Heart right ventricle (tissue), 16 donors: ENCODE results near the gene DAGLA. TPM values are rescaled to one million over a fixed set of nuclear protein-coding genes. Genes with fewer than 3 reads are reported as not detected.

Source experiments
- ATAC-seq, 8 donors: fragments of 200-7000 bp; cut with Tn5 transposase; one replicate each; pipeline ENCODE4 v1.9.1; 2020; ENCODE audit warnings: mild to moderate bottlenecking in 8 of 8, moderate library complexity in 8 of 8, moderate number of reproducible peaks in 1 of 8
- DNase-seq, 2 donors: peaks; one replicate each; pipeline ENCODE4 v3.0.0-alpha.2; 2020
- H3K27ac ChIP-seq, 10 donors: fragments of 200-600 bp; sonication (generic) in 2 of 10; one replicate each; pipeline versions ENCODE4 v1.5.0 to v1.8.0; 2020 to 2022; ENCODE audit warnings: mild to moderate bottlenecking in 3 of 10
- H3K27me3 ChIP-seq, 7 donors: fragments of 200-600 bp; one replicate each; pipeline ENCODE4 v1.8.0; 2021 to 2022; ENCODE audit warnings: mild to moderate bottlenecking in 2 of 7
- H3K36me3 ChIP-seq, 9 donors: fragments of 200-600 bp; sonication (generic) in 1 of 9; one replicate each; pipeline versions ENCODE4 v1.5.0 to v1.8.0; 2020 to 2022; ENCODE audit warnings: mild to moderate bottlenecking in 2 of 9
- H3K4me1 ChIP-seq, 9 donors: fragments of 200-600 bp; sonication (generic) in 1 of 9; one replicate each; pipeline versions ENCODE4 v1.5.0 to v1.8.0; 2020 to 2022; ENCODE audit warnings: mild to moderate bottlenecking in 4 of 9
- H3K4me3 ChIP-seq, 10 donors: fragments of 200-600 bp; sonication (generic) in 2 of 10; one replicate each; pipeline versions ENCODE4 v1.5.0 to v1.8.0; 2020 to 2022; ENCODE audit warnings: mild to moderate bottlenecking in 7 of 10, moderate library complexity in 2 of 10
- H3K9me3 ChIP-seq, 11 donors: fragments of 200-600 bp in 10 of 11; sonication (generic) in 2 of 11; one replicate each; pipeline versions ENCODE4 v1.5.0 to v1.8.0; 2013 to 2022; ENCODE audit warnings: mild to moderate bottlenecking in 2 of 11, control low read depth in 1 of 11, moderate library complexity in 1 of 11
- CTCF ChIP-seq, 9 donors: fragments of 200-600 bp; sonication (generic) in 2 of 9; IDR thresholded peaks; one replicate each; pipeline versions ENCODE4 v1.5.0 to v1.8.0; 2021 to 2022; ENCODE audit warnings: antibody characterized with exemption in 9 of 9, mild to moderate bottlenecking in 5 of 9, moderate library complexity in 1 of 9
- WGBS, 2 donors: extraction: QIAGEN DNeasy Blood & Tissue Kit; methylation state at CpG; one replicate each; pipeline ENCODE4 v1.1.7; 2013; ENCODE audit warnings: inconsistent platforms in 1 of 2; 5-methylcytosine and 5-hydroxymethylcytosine counted together
- intact Hi-C, 10 donors: fragments of 100-400 bp; cut with DNase I; formaldehyde crosslinking; loops; one replicate each; pipeline versions ENCODE4 v1.11.1 to v1.14.2; 2022
- polyA plus RNA-seq, 2 donors: library from polyadenylated mRNA; stranded (reverse); fragments of 200-250 nt; gene quantifications; one replicate each; pipeline ENCODE4 v1.2.3, GENCODE V29; 2013
- total RNA-seq, 10 donors: library from RNA; stranded (reverse); fragmentation: NEBNext Ultra II Directional in 3 of 10; extraction: Animal tissue kit (Norgen Biotek cat#: 25700) in 3 of 10; gene quantifications; one replicate each; pipeline versions ENCODE4 v1.2.1 to v1.2.4, GENCODE V29; 2021 to 2023
- donor health status: Arrhythmogenic right ventricular cardiomyopathy.
- donor health status: ischemic (EF 13 %, LVEDD 7.1; RV severe dilation, severe dysfunction).
- donor health status: healthy with polysubstance abuse.
- donor health status: DM: no; HTN: yes; CAD: no.
- donor health status: DM: no; HTN: no; CAD: no.
- donor health status: ischemic (EF 25% LVEDD 6.9; RV normal size, moderate dysfunction).
- donor health status: ischemic (EF 25% LVEDD 5.7; RV mildly dilated, moderate dysfunction).
- donor health status: healthy.
- donor health status: DM: yes; HTN: yes; CAD: no.
- donor health status: Ischemic cardiomyopathy.
- donor health status: ischemic (EF 35%, LVEDD 5.7; RV mildly dilated, moderate dysfunction).
- donor health status: nonischemic (EF 11% LVEDD 7.7; RV severe dilation, severe dysfunction).
- donor health status: DM: yes; HTN: yes; CAD: no.
- donor health status: PGD.
- donor health status: ischemic (EF 29% LVEDD 5.4; RV normal size, mild dysfunction).
- donor health status: nonischemic (EF 23%, LVEDD 6.1; RV moderate dilation, normal function).

Gene DAGLA
- total and polyA plus RNA-seq, 12 donors, result 1.5 to 5.0 (median 3.2) TPM

- Histone ChIP-seq H3K27ac (no peak overlapping the region), H3K9me3 (no peaks in the 10 kb centered on the region), H3K4me1 (peaks cover 0 to 16% (median 5%) of the 10 kb centered on the region in 9 donors), H3K36me3 (no peaks in the 10 kb centered on the region), H3K4me3 (no peak overlapping the region), H3K27me3 (no peaks in the 10 kb centered on the region)
- intact Hi-C loops, result no loop called here
- DNase-seq (no peak), ATAC-seq (no peak)
- 90% methylated on average over 7 of the region's 7 CpGs for whole genome bisulfite sequencing, 2 donors
- no peak for TF ChIP-seq CTCF (IDR thresholded peaks at IDR 0.05)
Measured at GRCh38 chr11:61710019-61710418, 29.8 kb downstream of the DAGLA start.

- Histone ChIP-seq H3K27ac (peak overlapping the region in 1 of 10 donors; percentile 14), H3K4me3 (no peak overlapping the region), H3K4me1 (peaks cover 0 to 25% (median 6%) of the 10 kb centered on the region in 9 donors), H3K27me3 (no peaks in the 10 kb centered on the region), H3K36me3 (no peaks in the 10 kb centered on the region), H3K9me3 (no peaks in the 10 kb centered on the region)
- ATAC-seq (no peak), DNase-seq (no peak)
- intact Hi-C loops, result no loop called here
- 90 to 95% methylated on average over 14 of the region's 14 CpGs for WGBS, 2 donors
- no peak for TF ChIP-seq CTCF (IDR thresholded peaks at IDR 0.05)
Measured at GRCh38 chr11:61711037-61711436, 30.8 kb downstream of the DAGLA start.

GRCh38 chr11:61711498-61711897 is 31.3 kb downstream of the DAGLA start:
- DNase-seq (no peak), ATAC-seq (no peak)
- Histone ChIP-seq H3K4me1 (peaks cover 0 to 25% (median 6%) of the 10 kb centered on the region in 9 donors), H3K9me3 (no peaks in the 10 kb centered on the region), H3K27ac (peak overlapping the region in 1 of 10 donors; percentile 14), H3K4me3 (no peak overlapping the region), H3K27me3 (no peaks in the 10 kb centered on the region), H3K36me3 (no peaks in the 10 kb centered on the region)
- intact Hi-C loops, result no loop called here
- TF ChIP-seq CTCF (IDR thresholded peaks at IDR 0.05), result no peak
- WGBS, 2 donors, result 80% methylated on average over 6 of the region's 6 CpGs

- 90 to 92% methylated on average over 12 of the region's 12 CpGs for WGBS, 2 donors
- no peak overlapping the region for H3K27ac ChIP-seq
- H3K9me3 ChIP-seq, result no peaks in the 10 kb centered on the region
- peaks cover 0 to 27% (median 2%) of the 10 kb centered on the region in 9 donors for H3K4me1 ChIP-seq
- intact Hi-C loops, result no loop called here
- no peaks in the 10 kb centered on the region for H3K36me3 ChIP-seq
- DNase-seq (no peak), ATAC-seq (no peak)
- no peak overlapping the region for H3K4me3 ChIP-seq
- TF ChIP-seq CTCF (IDR thresholded peaks at IDR 0.05), result no peak
- no peaks in the 10 kb centered on the region for H3K27me3 ChIP-seq
Measured at GRCh38 chr11:61712314-61712713, 32.1 kb downstream of the DAGLA start.
